NB4 (cell line): Measurements from ENCODE around the gene NREP.

ENCODE experiments used
- DNase-seq: peaks from one replicate; pipeline ENCODE4 v3.0.0; 2010; ENCODE audit warnings: low read depth
- H3K4me3 ChIP-seq: one replicate; pipeline ENCODE4 v1.5.1; 2011; ENCODE audit warnings: mild to moderate bottlenecking, low read depth, low read length, moderate library complexity
- MYC ChIP-seq: IDR thresholded peaks from 2 replicates; pipeline ENCODE4 v1.6.1; 2011; ENCODE audit warnings: low read depth, low read length
- POLR2A ChIP-seq: IDR thresholded peaks from 2 replicates; pipeline ENCODE4 v1.6.1; 2011; ENCODE audit warnings: mild to moderate bottlenecking; ENCODE audit not compliant: insufficient read length; ENCODE audit errors: extremely low read depth
- TF ChIP-seq, protein P1 (sequence below): IDR thresholded peaks from 2 replicates; pipeline ENCODE4 v1.6.1; 2011; ENCODE audit warnings: low read depth, low read length
- TF ChIP-seq, protein P2 (sequence below): IDR thresholded peaks from one replicate; pipeline ENCODE4 v1.5.1; 2012; ENCODE audit warnings: low read depth, low read length

Gene NREP

DNA sequence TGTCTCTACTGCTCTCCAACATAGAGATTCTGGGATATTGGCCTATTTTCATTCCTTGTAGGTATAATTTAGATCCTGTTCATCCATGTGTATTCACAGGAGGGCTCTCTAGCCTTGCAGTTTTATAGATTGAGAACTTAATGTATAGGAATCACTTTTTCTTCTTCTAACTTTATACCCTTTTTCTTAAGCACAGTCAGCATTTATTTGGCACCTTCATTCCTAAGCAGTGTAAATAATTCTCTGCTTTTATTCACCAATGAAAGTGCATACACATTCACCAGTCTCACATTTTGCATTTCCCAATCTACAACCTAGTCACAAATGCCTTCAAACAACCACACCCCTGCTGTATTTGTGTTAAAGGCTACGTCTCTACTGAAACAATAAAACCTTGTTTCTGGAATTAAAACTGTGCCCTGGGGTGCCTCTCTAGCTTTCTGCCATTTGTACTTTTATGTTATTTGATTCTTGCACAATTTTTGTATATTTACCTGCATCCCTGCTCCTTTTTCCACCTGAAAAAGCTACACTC is 49.3 kb downstream of the NREP start:
- no peak for DNase-seq
- TF ChIP-seq MYC (no peak), POLR2A (no peak)
- TF ChIP-seq, protein P1, sequence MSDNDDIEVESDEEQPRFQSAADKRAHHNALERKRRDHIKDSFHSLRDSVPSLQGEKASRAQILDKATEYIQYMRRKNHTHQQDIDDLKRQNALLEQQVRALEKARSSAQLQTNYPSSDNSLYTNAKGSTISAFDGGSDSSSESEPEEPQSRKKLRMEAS = no peak
- TF ChIP-seq, protein P2, sequence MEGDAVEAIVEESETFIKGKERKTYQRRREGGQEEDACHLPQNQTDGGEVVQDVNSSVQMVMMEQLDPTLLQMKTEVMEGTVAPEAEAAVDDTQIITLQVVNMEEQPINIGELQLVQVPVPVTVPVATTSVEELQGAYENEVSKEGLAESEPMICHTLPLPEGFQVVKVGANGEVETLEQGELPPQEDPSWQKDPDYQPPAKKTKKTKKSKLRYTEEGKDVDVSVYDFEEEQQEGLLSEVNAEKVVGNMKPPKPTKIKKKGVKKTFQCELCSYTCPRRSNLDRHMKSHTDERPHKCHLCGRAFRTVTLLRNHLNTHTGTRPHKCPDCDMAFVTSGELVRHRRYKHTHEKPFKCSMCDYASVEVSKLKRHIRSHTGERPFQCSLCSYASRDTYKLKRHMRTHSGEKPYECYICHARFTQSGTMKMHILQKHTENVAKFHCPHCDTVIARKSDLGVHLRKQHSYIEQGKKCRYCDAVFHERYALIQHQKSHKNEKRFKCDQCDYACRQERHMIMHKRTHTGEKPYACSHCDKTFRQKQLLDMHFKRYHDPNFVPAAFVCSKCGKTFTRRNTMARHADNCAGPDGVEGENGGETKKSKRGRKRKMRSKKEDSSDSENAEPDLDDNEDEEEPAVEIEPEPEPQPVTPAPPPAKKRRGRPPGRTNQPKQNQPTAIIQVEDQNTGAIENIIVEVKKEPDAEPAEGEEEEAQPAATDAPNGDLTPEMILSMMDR = no peak
- H3K4me3 ChIP-seq = no peak overlapping the region

DNA sequence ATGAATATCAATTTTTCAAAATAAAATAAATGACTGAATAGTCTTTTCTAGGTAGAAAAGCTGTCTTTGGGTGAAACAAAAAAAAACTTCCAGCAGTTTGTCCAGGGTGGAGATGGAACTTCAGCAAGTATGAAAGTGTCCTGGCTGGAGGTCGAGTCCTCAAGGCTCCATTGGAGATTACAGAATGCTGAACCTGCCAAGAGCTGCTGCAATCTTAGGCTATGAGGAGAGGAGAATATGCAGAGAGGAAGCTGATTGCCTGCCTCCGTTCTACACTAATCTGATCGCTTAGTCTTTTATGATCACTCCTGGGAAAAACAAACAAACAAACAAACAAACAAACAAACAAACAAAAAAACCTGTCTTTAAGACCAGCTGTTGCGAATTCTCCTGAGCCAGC is 50.6 kb downstream of the NREP start:
- TF ChIP-seq, protein P2 = no peak
- TF ChIP-seq, protein P1 = no peak
- TF ChIP-seq POLR2A (no peak), MYC (no peak)
- H3K4me3 ChIP-seq = no peak overlapping the region
- DNase-seq = no peak

- peak; percentile 38 for DNase-seq
- TF ChIP-seq POLR2A = no peak
- TF ChIP-seq, protein P1 = no peak
- TF ChIP-seq, protein P2 = no peak
- TF ChIP-seq MYC = no peak
- H3K4me3 ChIP-seq = no peak overlapping the region
Observed at GRCh38 chr5:111704452-111705085, 52.4 kb downstream of the NREP start.

DNA sequence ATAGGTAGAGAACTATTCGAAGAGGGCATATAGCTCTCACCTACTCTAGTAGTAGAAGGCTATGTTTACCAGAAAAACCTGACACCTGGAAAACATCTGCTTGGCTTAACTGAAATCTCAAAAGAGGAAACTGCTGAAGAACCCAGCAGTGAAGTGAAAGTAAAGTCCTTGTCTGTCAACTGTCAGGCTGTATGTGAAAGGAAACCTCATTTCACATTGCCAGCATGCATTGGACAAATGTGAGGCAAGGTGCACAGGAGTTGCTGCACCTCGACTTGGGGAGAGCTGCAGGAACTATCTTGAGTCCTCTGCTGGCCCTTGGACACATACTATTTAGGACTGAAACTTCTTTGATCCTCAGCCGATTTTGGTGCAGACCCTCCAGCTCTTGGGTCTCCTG is 53.3 kb downstream of the NREP start:
- DNase-seq = peak; percentile 74
- H3K4me3 ChIP-seq = peak overlapping the region; percentile 34
- TF ChIP-seq MYC (no peak), POLR2A (no peak)
- TF ChIP-seq, protein P2 = no peak
- TF ChIP-seq, protein P1 = peak; percentile 50

GRCh38 chr5:111699976-111700375 is 57.0 kb downstream of the NREP start:
- H3K4me3 ChIP-seq = no peak overlapping the region
- DNase-seq = no peak
- TF ChIP-seq, protein P1 = no peak
- no peak for TF ChIP-seq POLR2A

GRCh38 chr5:111699324-111699723 is 57.7 kb downstream of the NREP start:
- TF ChIP-seq, protein P2 = no peak
- no peak for DNase-seq
- no peak overlapping the region for H3K4me3 ChIP-seq
